Fibroblast of pulmonary artery (primary cell): ENCODE data around the gene TRMT61A.

ENCODE experiments used
- DNase-seq: peaks from one replicate; pipeline ENCODE4 v3.0.0-alpha.2; 2010; ENCODE audit warnings: low read depth
- H3K4me3 ChIP-seq: replicated peaks from 2 replicates; pipeline ENCODE4 v1.5.1; 2011; ENCODE audit warnings: low read depth, mild to moderate bottlenecking, control low read depth, low read length, moderate library complexity
- CTCF ChIP-seq: IDR thresholded peaks from 2 replicates; pipeline ENCODE4 v1.5.1; 2011; ENCODE audit warnings: mild to moderate bottlenecking, control low read depth, low read length, inconsistent platforms; ENCODE audit errors: missing control alignments

The TRMT61A gene

DNA sequence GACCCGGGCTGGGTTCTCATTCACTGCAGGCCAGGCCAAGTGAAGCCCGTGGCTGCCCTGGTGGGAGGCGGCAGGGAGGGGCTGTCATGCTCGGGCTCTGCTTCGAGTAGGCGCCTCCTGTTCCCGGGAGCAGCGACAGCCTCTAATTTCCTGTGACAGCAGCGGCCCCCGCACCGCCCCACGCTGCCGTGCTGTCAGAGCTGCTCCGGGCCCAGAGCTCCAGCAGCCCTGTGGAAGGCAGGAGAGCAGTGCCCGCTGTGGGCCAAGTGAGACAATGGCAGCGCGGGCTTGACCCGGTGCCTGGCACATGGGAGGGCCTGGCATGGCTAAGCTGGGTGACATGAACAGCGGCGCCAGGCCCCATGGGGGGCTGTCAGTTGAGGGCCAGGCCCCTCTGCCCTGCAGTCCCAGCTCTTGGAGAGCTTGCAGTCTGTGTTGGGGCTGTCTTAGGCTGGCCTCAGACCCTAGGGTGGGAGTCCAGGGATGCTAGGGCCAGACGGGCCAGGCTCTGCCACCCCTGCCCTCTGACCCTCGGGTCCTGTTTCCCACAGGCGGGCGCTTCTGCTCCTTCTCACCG, 5.1 kb downstream of the TRMT61A start:
- TF ChIP-seq CTCF = no peak
- DNase-seq = no peak
- no peak overlapping the region for H3K4me3 ChIP-seq

DNA sequence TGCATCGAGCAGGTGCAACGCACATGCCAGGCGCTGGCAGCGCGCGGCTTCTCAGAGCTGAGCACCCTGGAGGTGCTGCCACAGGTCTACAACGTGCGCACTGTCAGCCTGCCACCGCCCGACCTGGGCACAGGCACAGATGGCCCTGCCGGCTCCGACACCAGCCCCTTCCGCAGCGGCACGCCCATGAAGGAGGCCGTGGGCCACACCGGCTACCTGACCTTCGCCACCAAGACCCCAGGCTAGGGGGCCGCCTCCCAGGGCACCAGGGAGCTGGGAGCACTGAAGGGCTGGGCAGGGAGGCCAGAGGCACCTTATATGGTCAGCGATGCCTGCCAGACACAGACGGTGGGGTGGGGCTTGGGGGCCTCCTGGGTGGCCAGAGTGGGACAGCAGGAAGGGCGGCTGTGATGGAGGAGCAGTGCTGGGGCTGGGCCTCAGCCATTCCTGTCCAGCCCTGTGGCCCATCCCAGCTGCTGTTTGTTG, 5.6 kb downstream of the TRMT61A start:
- H3K4me3 ChIP-seq = no peak overlapping the region
- TF ChIP-seq CTCF = no peak
- DNase-seq = no peak

DNA sequence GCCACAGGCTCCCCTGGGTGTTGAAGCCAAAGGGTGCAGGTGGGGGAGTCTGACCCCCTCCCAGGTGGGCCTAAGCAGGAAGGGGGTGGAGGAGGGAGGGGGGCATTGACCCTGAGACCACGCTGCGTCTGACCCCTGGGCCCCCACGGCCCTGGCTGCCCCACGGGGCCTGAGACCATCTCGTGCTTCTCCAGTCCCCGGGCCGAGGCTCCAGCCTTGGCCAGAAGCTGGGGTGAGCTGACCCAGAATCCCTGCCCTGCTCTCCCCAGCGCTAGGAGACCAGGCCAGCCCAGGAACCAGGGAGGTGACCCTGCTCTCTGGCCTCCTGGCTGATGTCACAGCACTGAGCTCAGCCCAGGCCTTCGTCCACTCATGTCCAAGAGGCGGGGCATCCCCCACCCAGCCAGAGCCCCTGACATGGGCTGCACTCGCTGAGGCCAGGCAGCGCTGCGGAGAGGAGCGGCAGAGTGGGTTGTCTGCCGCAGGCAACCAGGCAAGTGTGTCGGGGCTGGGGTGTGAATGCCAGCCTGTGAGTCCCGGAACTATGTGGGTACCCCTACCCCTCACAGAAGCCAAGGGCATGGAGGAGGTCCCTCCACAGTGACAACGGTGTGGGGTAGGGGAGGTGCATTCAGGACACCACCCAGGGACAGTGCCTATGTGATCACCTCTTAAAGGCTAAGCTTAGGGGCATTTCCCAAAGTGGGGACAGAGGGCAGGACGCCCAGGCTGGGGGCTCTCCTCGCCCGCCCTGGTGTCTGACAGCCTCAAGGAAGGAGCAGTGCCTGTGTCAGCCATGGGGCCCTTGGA, 6.3 kb downstream of the TRMT61A start:
- DNase-seq = no peak
- no peak overlapping the region for H3K4me3 ChIP-seq
- TF ChIP-seq CTCF = no peak

DNA sequence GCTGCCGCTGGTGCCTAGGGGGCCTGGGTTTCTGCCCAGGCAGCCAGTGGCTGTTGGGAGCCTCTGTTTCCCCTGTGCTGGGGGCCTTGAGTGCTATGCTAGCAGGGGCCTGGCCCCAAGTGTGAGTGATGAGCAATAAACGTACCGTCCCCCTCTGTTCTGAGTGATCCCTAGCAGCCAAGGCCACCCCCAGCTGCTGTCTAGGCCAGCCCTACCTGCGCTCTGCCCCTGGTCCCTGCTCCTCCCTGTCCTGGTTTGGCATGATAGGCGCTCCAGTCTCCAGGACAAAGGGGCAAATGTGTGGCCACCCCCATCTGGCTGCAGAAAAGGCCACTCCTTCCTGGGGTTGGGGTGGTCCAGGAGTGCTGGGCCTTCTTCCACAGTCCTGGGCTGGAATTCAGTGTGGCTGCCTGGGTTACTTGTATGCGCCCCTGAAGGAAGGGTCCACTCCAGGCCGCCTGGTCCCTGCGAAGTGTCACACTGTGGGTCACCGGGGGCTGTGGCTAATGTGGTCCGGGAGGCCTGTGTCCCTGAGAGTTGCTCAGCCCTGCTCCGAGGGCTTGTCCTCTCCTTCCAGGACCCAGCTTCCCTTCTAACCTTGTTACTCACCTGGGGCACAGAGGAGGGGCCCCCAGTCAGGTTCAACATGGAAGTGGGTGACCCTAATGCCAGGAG, 7.0 kb downstream of the TRMT61A start:
- no peak for DNase-seq
- no peak overlapping the region for H3K4me3 ChIP-seq
- TF ChIP-seq CTCF = no peak

- H3K4me3 ChIP-seq = no peak overlapping the region
- no peak for DNase-seq
- TF ChIP-seq CTCF = no peak
Observed at GRCh38 chr14:103536693-103537092, 7.7 kb downstream of the TRMT61A start.

- no peak for DNase-seq
- no peak for TF ChIP-seq CTCF
- H3K4me3 ChIP-seq = no peak overlapping the region
Observed at GRCh38 chr14:103537175-103537990, 8.4 kb downstream of the TRMT61A start.
